Measurements from ENCODE around the gene MRPL49.
"Not testable (repeated sequence)": the region's sequence is repeated elsewhere in the genome, so short reads cannot be mapped to it uniquely, and the experiment has no call there.

Gene MRPL49

DNA sequence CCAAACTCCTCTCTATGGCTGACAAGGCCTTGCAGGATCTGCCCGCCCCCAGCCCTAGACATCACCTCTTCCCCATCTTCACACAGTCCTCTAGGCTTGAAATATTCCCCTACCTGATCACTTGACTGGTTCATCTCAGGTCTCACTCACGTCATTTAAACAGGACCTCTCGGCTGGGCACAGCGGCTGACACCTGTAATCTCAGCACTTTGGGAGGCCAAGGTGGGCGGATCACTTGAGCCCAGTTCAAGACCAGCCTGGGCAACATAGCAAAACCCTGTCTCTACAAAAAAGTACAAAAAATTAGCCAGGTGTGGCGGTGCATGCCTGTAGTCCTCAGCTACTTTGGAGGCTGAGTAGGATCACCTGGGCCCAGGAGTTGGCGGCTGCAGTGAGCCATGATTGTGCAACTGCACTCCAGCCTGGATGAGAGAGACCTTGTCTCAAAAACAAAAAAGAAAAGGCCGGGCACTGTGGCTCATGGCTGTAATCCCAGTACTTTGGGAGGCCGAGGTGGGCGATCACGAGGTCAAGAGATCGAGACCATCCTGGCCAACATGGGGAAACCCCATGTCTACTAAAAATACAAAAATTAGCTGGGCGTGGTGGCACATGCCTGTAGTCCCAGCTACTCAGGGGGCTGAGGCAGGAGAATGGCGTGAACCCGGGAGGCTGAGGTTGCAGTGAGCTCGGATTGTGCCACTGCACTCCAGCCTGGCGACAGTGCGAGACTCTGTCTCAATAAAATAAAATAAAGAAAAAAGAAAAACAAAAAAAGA lies 3.0 kb upstream of the MRPL49 start:
- not testable (repeated sequence) for DNase-seq

DNA sequence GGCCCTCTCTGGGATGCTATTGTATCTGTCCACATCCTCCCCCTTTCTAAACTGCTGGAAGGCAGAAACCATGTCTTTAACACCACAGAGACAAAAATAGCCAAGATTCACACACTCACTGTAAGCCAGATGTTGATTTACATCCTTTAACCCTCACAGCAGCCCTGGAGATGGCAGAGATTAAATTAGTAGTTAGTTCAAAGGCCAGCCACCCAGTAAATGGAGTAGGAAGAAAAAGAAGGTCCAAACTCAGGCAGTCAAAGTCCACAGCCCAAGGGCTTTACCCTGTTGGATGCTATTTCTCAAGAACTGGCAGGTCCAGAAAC lies 2.5 kb upstream of the MRPL49 start:
- DNase-seq = no peak

DNA sequence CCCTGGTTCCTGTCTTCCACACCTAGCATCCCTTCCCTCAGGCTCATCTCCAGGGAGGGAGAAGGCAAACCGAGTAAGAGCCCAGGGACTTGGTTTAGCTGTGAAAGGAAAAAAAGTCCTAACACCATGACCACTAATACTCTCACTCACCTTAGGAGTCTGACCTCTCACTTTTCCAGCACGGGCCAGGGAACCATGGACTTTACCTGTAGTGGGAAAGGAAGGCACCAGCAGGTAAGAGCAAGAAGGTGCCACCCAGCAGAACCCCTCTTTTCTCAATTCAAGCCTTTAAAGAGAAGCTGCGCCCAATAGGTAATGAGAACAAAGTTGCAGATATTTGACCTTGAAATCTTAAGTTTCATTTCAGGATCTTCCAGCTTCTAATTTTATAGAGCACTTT lies 1.3 kb upstream of the MRPL49 start:
- no peak for DNase-seq

DNA sequence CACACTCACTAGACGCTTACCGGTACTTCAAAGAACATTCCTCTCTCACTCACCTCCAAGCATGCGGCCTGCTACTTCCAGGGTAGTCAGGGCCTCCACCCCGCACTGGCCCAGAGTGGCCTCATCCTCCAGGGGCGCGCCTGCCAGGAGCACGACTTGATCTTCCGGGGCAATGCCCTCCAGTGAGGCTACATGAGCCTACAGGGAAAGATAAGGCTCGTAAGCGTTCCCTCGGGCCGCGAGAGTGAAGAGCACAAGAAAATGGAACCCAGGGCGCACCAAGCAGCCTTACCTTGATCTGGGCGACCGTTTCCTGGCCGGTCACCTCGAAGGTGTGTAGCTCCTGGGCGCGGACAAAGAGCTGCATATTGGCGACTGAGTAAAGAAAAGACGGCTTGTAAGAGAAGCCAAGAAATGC lies 665 bp upstream of the MRPL49 start:
- peak; percentile 58 for DNase-seq

DNA sequence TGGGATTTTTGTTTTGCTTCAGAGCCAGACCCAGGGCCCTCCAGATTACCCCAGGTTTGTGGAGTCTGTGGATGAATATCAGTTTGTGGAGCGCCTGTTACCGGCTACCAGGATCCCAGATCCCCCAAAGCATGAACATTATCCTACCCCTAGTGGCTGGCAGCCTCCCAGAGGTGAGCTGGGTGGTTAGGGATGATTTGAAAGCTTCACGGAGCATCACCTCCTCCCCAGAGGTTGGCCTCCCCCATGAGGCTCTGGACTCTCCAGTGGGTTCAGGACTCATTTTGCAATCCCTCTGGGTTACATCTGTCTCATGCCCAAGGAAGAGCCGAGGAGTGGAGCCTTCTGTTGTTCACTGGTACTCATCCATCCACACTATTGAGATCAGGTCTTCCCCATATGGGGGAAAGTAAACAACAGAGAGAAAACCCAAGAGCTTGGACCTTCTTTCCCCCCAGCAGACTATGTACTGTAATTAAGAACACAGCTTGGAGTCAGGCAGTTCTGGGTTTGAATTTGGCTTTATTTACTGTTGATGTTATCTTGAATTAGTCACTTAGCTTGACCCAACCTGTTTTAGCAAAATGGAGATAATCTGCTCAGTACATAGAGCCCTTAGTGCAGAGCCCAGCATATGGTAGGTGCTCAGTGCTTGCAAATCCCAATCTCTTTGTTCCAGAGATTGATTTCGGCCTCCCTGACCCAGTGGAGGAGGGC lies 2.5 kb downstream of the MRPL49 start:
- DNase-seq = no peak

DNA sequence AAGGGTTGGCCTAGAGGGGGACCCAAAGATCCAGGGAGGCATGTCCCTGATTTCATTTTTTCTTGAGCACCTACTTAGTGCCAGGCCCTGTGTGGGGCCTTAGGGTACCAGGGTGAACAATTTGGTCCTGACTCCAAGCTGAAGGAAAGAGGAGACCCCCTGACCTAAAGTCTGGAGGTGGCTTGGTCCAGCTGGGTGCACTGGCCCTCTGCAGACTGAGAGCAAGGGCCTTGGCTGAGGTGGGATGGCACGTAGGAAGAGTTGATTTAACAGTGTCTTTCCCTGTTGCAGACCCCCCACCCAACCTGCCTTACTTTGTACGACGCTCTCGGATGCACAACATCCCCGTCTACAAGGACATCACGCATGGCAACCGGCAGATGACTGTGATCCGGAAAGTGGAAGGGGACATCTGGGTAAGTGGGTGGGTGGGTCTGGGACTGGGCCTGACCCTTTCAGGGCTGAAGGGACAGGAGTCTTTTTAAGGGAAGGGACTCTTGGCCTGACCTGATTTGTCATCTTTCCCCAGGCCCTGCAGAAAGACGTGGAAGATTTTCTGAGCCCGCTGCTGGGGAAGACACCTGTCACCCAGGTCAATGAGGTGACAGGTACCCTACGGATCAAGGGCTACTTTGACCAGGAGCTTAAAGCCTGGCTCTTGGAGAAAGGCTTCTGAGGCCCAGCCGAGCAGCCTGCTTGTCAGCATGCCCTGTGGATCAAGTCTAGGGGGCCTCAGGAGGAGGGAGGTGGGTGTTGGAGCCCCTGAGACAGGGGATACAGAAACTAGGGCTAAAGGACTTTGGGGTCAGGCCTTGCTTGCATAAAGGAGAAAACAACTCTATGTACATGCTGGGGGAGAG lies 3.3 kb downstream of the MRPL49 start:
- DNase-seq = no peak

DNA sequence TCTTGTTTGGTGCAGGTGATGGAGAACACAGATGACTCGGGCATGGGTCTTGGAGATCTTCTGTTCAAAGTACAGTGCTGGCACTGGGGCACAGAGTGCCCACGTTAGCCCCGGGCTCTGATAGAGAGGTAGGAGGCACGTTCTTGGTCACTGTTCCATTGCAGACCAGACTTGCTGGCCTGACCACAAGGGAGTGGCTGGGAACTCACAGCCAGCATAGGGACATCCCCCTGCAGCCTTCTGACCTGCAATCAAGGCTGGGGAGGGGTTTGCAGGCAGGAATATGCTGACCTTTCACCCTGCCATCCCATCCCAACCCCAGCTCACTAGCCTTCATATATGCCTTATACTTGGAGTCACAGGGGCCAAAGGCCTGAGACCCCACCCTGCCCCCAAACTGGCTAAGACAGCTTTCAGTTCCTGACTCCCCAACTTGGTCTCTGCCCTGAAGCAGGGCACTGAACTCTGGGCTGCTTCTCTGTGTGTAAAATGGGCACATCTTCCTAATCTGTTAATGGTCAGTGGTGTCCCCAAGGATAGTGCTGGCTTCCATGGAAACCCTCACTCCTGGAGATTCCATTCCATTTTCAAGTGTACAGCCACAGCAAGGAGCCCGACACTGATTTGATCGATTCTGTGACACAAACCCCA lies 4.6 kb downstream of the MRPL49 start:
- DNase-seq = no peak

DNA sequence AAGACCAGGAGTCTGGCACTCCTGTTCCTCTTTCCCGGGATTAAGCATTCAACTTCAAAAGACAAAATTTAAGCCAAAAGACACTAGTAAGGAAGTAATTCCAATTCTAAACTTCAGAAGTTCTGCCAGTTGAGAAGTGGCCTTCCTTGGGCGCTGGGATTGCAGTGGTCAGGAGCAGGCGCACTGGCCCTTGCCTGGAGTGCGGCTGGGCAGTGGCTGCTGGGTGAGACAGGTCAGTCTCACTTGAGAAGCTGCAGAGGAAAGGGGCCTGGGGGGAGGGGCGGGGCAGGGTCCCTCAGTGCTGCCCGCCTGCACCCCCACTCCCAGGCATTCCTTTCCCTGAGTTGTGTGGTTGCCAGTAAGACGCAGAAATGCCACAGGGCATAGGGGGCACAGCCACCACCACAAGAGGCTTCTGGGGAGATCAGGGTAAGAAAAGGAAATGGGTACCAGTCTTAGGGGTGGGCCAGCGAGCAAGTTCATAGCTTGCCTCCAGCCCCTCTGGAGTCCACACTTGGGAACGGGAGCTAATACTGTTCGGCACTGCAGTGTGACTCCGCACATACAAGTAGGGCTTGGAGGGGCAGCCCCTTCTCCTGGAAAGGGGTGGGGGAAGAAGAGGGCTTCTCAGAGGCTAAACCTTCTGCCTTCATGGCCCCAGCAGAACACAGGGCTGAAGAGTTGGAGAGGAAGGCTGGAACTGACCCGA lies 5.5 kb downstream of the MRPL49 start:
- DNase-seq = no peak

DNA sequence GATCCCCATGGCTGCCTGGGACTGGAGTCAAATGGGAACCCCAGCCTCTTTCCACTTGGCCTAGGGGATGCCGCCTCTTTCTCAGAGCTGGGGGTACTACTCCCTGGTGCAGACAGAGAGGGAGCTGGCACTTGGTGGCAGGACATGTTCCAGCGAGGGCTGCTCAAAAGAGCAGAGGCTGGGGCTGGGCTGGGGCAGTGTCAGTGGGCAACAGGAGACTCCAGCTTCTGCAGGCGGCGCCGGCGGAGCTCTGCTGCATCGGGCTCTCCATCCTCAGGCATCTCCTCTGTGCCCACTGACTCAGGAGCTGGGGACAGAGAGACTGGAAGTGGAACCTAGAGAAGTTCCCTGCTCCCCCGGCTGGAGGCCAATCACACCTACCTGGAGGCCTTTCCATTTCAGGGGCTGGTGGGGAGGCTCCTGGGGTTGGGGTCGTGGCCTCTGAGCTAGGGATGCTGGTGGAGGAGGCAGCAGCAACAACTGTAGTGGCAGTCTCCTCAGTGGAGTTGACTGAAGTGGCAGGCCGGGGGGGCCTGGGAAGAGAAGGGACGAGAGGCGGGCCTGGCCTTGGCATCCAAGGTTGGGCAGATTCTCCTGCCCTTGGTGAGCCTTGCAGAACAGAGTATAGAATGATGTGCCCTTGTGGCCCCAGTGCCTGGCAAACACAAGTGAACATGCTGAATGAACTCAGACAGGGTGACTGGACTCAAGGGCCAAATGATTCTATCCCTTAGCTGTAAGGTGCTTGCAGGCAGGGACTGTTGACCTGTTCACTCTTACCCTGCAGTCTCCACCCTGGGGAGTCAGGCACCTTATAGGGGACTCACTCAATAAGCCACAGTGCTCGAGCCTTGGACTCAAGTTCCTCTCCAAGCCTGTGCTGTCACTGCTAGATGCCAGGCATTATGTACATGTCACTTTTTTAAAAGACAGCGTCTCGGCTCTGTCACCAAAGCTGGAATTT lies 6.3 kb downstream of the MRPL49 start:
- no peak for DNase-seq

DNA sequence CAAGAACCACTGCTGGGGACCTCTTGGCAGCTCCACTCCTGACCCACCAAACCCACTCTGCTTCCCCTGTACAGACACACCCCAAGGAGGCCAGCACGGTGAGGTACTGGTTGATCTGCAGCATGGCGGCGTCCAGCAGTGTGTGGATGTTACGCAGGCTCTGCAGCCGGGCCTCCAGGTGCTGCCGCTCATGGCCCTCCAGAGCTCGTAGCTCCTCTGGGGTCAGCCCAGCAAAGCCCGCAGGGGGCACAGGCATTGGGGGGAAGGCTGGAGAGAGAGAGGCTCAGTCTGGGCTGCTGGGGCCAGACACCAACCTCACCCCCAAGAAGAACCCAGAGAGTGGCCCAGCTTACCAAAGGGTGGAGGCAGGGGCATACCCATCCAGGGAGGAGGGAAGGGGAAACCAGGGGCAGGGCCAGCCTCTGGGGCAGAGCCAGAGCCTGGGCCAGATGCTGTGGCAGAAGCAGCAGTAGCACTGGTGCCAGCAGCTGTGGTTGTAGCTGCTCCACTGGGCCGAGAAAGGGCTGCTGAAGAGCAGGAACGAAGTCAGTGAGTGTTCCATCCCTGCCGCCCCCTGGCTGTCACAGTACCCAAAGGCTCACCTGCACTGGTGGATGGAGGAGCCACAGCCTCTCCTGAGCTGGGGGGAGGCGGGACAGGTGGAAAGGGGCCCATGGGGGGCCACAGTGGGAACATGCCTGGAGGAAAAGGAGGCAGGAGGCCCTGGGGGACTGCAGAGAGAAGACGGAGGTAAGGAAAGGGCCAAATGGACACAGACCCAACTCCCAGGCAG lies 7.7 kb downstream of the MRPL49 start:
- no peak for DNase-seq

DNA sequence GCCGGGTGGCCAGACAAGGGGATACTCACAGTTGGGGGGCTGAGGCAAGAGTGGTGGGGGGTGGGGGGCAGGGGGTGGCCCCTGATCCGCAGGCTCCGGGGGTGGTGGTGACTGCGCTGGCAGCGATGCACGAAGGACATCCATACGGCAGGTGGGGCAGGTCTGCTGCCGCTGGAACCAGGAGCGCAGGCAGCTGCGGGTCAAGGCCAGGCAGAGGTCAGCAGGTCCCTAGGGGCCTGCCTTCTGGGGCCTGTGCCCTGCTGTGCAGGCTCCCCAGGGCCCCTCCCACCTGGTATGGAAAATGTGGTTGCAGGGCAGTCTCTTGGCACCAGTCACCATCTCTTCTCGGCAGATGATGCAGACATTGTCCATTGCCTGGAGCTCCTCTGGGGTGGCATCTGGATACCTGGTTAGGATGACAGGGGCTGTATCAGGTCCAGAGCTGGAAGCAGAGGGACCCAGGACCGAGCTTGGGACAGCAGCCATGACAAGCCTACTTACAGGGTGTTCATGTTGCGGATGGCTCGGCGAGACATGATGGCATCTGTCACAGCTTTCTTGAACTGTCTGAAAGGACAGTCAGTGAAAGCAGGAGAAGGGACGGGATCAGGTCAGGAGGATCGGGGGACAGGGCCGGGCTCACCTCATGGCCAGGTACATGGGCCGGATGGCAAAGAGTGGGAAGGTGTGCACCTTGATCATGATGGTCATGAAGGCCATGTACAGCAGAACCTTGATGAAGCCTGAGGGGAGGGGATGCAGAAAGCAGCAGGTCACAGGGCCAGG lies 8.7 kb downstream of the MRPL49 start:
- no peak for DNase-seq

DNA sequence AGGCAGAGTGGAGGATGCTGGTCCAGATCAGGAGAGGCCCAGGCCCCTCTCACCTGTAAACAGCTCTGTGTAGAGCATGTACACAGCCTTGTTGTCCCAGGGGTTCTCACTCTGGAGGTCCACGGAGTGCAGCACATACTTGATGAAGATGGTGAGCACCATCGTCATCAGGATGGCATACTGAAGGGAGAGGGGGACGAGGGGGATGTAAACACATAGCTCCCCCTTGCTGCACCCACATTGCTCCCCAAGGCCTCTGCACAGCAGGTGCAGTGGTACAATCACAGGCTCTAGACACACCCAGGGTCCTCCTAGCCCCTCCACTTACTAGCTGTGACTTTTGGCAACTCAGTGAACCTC lies 9.3 kb downstream of the MRPL49 start:
- DNase-seq = no peak

DNA sequence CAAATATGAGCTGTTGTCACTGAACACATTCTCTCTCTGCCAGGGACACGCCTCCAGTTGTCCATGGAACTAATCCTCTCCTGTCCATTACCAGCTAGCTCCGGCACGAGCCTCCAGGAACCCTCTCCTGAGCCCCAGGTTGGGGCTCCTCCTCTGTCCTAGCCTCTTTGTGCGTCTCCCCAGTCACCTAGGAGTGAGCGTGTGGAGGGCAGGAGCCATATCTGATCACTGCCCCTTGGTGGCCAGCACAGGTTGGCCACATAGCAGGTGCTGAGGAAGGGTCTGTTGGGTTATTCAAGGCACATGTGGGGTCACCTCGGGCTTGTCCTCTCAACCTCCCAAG lies 9.7 kb downstream of the MRPL49 start:
- DNase-seq = no peak

DNA sequence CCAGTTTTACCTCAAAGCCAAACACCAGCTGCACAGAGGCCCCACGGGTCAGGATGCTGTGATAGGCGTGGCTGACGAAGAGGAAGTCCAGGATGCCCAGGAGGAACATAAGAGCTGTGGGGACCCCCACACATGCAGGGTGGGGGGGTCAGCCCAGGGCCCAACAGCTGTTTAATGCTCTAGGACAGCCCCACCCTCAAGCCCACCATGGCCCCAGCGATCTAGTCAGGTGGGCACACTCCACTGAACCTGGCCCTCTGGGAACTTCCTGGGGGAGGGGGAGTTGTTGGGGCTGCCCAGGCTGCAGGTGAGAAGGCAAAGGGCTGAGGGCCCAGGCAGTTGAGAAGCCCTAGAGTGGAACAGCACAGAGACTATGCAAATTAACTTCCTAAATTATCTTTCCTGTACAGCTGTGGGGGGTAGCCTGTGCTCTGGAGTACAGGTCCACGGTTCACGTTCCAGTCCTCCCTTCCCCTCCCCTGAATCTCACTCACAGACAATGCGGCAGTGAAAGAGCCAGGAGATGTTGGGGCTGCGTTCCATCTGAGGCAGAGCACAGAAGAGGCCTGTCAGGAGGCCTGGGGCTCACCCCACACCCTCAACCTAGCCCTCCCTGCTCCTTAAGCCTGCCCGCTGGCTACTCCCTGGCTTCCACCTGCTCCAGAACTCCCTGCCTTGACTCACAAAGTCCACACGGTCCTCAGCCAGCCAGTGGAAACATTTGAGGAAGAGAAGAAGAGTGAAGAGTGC lies 10.3 kb downstream of the MRPL49 start:
- no peak for DNase-seq

DNA sequence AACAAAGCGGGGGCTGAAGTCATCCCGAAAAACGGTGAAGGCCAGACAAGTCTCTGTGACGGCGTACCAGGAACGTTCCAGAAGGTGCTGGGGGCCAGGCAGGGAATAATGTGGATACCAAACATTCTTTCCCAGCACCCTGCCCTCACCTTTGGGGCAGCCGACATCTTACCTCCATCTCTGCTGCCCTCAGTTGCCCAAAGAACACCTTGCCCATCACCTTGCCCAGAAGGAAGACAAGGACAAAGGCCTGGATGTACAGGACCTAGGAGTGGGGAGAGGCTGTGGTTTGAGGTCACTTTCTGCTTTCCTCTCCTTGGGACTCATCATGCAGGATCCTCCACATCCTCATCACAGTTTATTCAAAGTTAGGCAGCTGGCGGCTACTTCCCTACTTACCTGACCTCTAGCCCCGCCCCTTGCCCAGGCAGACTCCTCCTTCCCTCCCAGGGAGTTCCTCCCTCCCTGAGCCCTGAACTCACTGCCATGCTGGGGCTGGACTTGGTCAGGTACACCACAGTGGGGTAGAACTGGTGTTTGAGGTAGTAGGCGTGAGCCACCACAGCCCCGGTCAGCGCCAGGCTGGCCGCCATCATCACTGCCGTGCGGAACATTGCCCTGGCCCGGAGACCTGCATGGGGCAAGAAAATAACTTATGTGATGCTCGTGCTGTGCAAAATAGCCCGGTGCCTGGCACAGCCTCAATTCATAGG lies 11.0 kb downstream of the MRPL49 start:
- peak; percentile 85 for DNase-seq

DNA sequence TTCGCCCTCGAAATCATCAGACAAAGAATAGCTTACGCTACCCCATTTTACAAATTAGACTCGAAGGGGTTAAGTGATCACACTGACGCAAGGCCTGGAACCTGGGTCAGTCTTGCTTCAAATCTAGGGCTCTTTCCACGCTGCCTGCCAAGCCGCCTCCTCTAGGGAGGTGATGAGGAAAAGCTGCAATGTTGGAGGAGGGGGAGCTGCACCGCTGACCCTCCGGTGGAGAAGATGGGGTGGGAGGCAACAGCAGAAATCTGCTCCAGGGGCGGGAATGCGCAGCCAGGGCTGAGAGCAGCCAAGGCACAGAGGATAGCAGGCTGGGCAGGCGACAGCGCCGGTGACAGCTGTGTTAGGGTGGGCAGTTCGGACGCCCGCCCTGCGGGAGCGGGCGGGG lies 11.6 kb downstream of the MRPL49 start:
- peak; percentile 52 for DNase-seq

DNA sequence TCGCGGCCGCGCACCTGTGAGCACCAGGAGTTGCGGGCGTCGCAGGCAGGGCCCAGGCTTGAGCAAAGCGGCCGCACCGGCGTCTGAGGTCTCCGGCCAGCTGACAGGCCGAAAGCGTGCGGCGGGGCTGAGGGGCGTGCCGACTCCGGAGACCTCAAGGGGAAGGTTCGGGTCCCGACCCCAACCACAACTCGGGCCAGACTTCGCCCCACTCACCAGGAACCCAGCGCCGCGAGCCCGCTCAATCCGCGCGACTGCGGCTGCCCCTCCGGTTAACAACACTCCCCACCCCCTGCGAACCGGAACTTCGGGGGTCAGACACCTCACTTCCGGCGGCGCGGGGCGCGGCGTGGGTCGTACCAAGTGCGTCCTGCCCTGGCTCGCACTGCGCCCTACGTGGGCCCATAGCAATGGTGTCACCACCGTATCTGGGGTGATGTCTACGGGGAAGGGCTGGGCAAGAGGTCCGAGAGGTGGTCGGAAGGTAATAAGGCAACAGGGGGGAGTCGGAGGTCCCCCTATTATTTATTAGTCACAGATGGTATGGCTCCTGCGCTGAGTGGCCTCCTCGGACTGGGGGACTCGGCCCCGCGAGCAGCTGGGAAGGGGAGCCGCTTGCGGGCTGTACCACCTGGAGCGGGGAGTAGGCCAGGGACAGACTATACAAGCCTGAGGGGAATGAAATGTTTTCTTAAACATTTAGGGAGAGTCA lies 12.3 kb downstream of the MRPL49 start, which contains the start of gene SYVN1:
Gene SYVN1, minus strand, starts transcription at position 280 of the 712 bp plus-strand sequence. CDS start 918 bp downstream, outside the sequence.
- DNase-seq = peak; percentile 96

Data from DMS53 (cell line).